K562 (cell line): ENCODE measurements around the gene PALS1. TPM values are rescaled to one million over a fixed set of nuclear protein-coding genes. Genes with fewer than 3 reads are reported as not detected.

ENCODE experiments used
- CCNT2 ChIP-seq: IDR thresholded peaks from 2 replicates; pipeline ENCODE4 v1.6.1; 2011; ENCODE audit warnings: borderline replicate concordance, low read depth, mild to moderate bottlenecking, moderate library complexity, mixed read lengths, low read length; ENCODE audit not compliant: insufficient read length; ENCODE audit errors: extremely low read depth
- CTBP1 ChIP-seq: fragments of 450-650 bp; IDR thresholded peaks from 2 replicates; pipeline ENCODE4 v1.6.1; 2016; ENCODE audit warnings: borderline replicate concordance
- ETS1 ChIP-seq: conservative IDR thresholded peaks from 2 replicates; pipeline ENCODE4 v1.6.1; 2011; ENCODE audit warnings: low read depth, mild to moderate bottlenecking, low read length; ENCODE audit not compliant: control insufficient read depth
- FOXO4 ChIP-seq: fragments of 450-650 bp; formaldehyde crosslinking; IDR thresholded peaks from 2 replicates; pipeline ENCODE4 v1.4.0; 2020; ENCODE audit warnings: mild to moderate bottlenecking, moderate library complexity
- HNRNPK ChIP-seq: fragments of 200-400 bp; formaldehyde crosslinking; IDR thresholded peaks from one replicate; pipeline ENCODE4 v1.6.1; 2018; ENCODE audit warnings: mild to moderate bottlenecking, low read depth, low read length; ENCODE audit not compliant: poor library complexity, severe bottlenecking
- L3MBTL2 ChIP-seq: fragments of 450-650 bp; IDR thresholded peaks from 2 replicates; pipeline ENCODE4 v1.6.1; 2016; ENCODE audit warnings: mild to moderate bottlenecking, moderate library complexity
- MEIS2 ChIP-seq: fragments of 450-650 bp; IDR thresholded peaks from 2 replicates; pipeline ENCODE4 v1.6.1; 2014; ENCODE audit warnings: mild to moderate bottlenecking; ENCODE audit not compliant: partially characterized antibody
- MTA3 ChIP-seq: fragments of 450-650 bp; formaldehyde crosslinking; IDR thresholded peaks from 2 replicates; pipeline ENCODE4 v1.6.1; 2017; ENCODE audit warnings: mild to moderate bottlenecking, borderline replicate concordance
- PBX2 ChIP-seq, 2 experiments: IDR thresholded peaks in 1 of 2; conservative IDR thresholded peaks in 1 of 2; 2 replicates each; pipeline ENCODE4 v1.6.1; 2016; ENCODE audit warnings: low read depth in 2 of 2, mild to moderate bottlenecking in 1 of 2, missing compliant biosample characterization in 1 of 2, missing genetic modification characterization in 1 of 2, moderate library complexity in 1 of 2
- RBM25 ChIP-seq: fragments of 200-400 bp; formaldehyde crosslinking; IDR thresholded peaks from 2 replicates; pipeline ENCODE4 v1.6.1; 2018; ENCODE audit warnings: low read length, low read depth, moderate library complexity; ENCODE audit not compliant: severe bottlenecking
- RFX5 ChIP-seq: IDR thresholded peaks from 2 replicates; pipeline ENCODE4 v1.6.1; 2011; ENCODE audit warnings: low read depth, mild to moderate bottlenecking, improper control_type of control experiment, low read length
- RNF219 ChIP-seq: fragments of 250-450 bp; sonication (Bioruptor Pico); IDR thresholded peaks from 2 replicates; pipeline ENCODE4 v1.5.0; 2022; ENCODE audit warnings: mild to moderate bottlenecking
- SRSF7 ChIP-seq: fragments of 200-400 bp; formaldehyde crosslinking; optimal IDR thresholded peaks from 2 replicates; pipeline ENCODE3; 2017; ENCODE audit warnings: mild to moderate bottlenecking, low read depth, low read length
- YY1 ChIP-seq, 3 experiments: IDR thresholded peaks; 2 replicates each; pipeline ENCODE4 v1.6.1; 2011; ENCODE audit warnings: low read length in 2 of 3, mild to moderate bottlenecking in 2 of 3, moderate library complexity in 2 of 3, borderline replicate concordance in 1 of 3, control low read depth in 1 of 3, low read depth in 1 of 3; ENCODE audit not compliant: insufficient read depth in 3 of 3, insufficient replicate concordance in 2 of 3, control insufficient read depth in 1 of 3, insufficient read length in 1 of 3; ENCODE audit errors: extremely low read depth in 1 of 3
- ZNF561 ChIP-seq: fragments of 450-650 bp; formaldehyde crosslinking; conservative IDR thresholded peaks from 2 replicates; pipeline ENCODE4 v1.4.0; 2020; ENCODE audit warnings: mild to moderate bottlenecking, moderate library complexity
- polyA plus RNA-seq, 8 experiments: library from polyadenylated mRNA; depleted of rRNA in 4 of 8; stranded (reverse) in 5 of 8; unstranded in 3 of 8; fragments of >200 nt; fragmentation: Nextera tagmentation in 2 of 8; fragmentation: Illumina TruSeq in 1 of 8; extraction: Ambion mirVana in 2 of 8; extraction: Trizol in 1 of 8; gene quantifications; 2 replicates each; pipeline versions ENCODE4 v1.2.1 to v1.2.3, GENCODE V29; 2011 to 2014; ENCODE audit warnings: inconsistent platforms in 1 of 8, missing spikeins in 1 of 8
- total RNA-seq, 7 experiments: library from RNA; depleted of rRNA in 6 of 7; stranded (reverse); fragments of >200 nt in 6 of 7; fragmentation: Illumina TruSeq in 2 of 7; extraction: Trizol in 2 of 7; gene quantifications; 2 replicates each; pipeline versions ENCODE4 v1.2.1 to v1.2.3, GENCODE V29; 2011 to 2021; ENCODE audit warnings: low replicate concordance in 1 of 7
- TF ChIP-seq, protein P1 (sequence below), 2 experiments: IDR thresholded peaks; 2 replicates each; pipeline ENCODE4 v1.6.1; 2011; ENCODE audit warnings: borderline replicate concordance in 1 of 2, control low read depth in 1 of 2, low read depth in 1 of 2, low read length in 1 of 2, mild to moderate bottlenecking in 1 of 2, mixed read lengths in 1 of 2, moderate library complexity in 1 of 2; ENCODE audit not compliant: insufficient read depth in 1 of 2, insufficient read length in 1 of 2, poor library complexity in 1 of 2, severe bottlenecking in 1 of 2; ENCODE audit errors: extremely low read depth in 1 of 2

Gene PALS1
- total and polyA plus RNA-seq, 9 of the 15 experiments (the other 6 are each of a cell fraction or from before 2014, with no cell fraction given) = 4.1 to 9.9 (median 7.2) TPM

- TF ChIP-seq RBM25 = peak; percentile 86
- TF ChIP-seq HNRNPK = no peak
- TF ChIP-seq SRSF7 = no peak
- no peak for TF ChIP-seq MTA3
- TF ChIP-seq FOXO4 (CRISPR knock-in tag) = no peak
- TF ChIP-seq, protein P1, sequence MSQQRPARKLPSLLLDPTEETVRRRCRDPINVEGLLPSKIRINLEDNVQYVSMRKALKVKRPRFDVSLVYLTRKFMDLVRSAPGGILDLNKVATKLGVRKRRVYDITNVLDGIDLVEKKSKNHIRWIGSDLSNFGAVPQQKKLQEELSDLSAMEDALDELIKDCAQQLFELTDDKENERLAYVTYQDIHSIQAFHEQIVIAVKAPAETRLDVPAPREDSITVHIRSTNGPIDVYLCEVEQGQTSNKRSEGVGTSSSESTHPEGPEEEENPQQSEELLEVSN (IDR thresholded peaks at IDR 0.05; ENCODE audit: borderline replicate concordance in 1 of 2, extremely low read depth in 1 of 2, insufficient read depth in 1 of 2, insufficient read length in 1 of 2, low read depth in 1 of 2, low read length in 1 of 2, poor library complexity in 1 of 2, severe bottlenecking in 1 of 2) = peak in 1 of 2 experiments; percentile 5
- TF ChIP-seq L3MBTL2 = peak; percentile 30; the same call in 1 of the 2 replicates
- TF ChIP-seq CTBP1 = peak; percentile 82
- peak; percentile 66 for TF ChIP-seq CCNT2
- no peak for TF ChIP-seq RNF219 (CRISPR knock-in tag)
- TF ChIP-seq ETS1 = no peak
- peak in 1 of 3 experiments; percentile 4 for TF ChIP-seq YY1 (IDR thresholded peaks at IDR 0.05; ENCODE audit: borderline replicate concordance in 1 of 3, control insufficient read depth in 1 of 3, extremely low read depth in 1 of 3, insufficient read depth in 3 of 3, insufficient read length in 1 of 3, insufficient replicate concordance in 2 of 3, low read depth in 1 of 3, low read length in 2 of 3)
- TF ChIP-seq MEIS2 = peak; percentile 42
- no peak for TF ChIP-seq PBX2 (CRISPR knock-in tag; IDR thresholded peaks at IDR 0.05; ENCODE audit: low read depth)
- TF ChIP-seq PBX2 (tag; conservative IDR thresholded peaks at IDR 0.05; ENCODE audit: low read depth) = no peak
- TF ChIP-seq RFX5 = no peak
- no peak for TF ChIP-seq ZNF561
Observed at GRCh38 chr14:67240978-67241410, 241 bp upstream of the PALS1 start (continued).
